ENCODE data around the gene SLC25A30.
"Not testable (repeated sequence)": the region's sequence is repeated elsewhere in the genome, so short reads cannot be mapped to it uniquely, and the experiment has no call there.

Gene SLC25A30

DNA sequence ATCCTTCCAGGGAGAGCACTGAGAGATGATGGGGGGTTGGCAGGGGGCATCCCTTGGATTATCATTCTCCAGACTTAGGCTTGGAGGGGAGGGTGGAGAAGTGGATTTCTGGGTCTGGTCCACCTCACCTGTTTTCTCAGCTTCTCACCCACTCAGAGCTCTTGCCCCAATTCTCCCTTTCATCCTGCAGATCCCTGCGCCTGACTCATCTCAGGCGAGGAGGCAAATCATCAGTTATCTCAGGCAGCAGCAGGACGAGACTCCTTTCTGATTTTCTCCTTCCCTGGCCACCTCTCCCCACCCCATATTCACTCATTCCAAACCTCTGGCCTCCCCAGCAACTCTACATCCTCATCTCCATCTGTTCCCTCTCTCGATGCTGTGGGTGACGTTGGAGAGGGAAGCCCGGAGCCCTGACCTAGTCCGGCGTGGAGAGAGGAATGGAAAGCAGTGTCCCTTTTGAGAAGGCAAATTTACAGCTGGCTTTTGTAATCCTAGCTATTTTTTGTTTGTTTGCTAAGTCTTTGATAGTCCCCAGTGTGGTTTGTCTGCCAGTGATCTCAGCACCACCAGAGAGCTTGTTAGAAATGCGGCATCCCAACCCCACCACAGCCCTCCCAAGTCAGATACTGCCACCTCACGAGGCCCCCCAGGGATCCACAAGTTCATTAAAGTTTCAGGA lies 53.2 kb downstream of the SLC25A30 start:
- DNase-seq, result no peak

DNA sequence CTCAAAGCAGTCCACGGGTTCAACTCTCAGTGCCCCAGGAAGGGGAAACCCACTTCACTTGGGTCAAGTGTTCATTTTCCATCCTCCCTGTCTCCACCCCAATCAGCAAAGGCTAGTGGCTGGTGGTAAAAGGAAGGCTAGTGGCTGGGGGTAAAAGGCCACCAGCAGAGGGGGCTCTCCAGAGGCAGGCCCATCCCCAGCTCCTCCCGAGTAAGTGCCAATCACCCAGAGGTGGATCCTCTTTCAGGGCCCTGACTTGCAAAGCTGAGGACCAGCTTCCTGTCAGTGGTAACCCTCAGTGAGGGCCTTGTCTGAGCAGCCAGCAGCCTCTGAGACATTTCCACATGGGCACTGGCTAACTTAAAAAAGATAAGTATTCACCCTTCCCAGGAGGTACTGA lies 55.2 kb downstream of the SLC25A30 start:
- DNase-seq, result no peak

DNA sequence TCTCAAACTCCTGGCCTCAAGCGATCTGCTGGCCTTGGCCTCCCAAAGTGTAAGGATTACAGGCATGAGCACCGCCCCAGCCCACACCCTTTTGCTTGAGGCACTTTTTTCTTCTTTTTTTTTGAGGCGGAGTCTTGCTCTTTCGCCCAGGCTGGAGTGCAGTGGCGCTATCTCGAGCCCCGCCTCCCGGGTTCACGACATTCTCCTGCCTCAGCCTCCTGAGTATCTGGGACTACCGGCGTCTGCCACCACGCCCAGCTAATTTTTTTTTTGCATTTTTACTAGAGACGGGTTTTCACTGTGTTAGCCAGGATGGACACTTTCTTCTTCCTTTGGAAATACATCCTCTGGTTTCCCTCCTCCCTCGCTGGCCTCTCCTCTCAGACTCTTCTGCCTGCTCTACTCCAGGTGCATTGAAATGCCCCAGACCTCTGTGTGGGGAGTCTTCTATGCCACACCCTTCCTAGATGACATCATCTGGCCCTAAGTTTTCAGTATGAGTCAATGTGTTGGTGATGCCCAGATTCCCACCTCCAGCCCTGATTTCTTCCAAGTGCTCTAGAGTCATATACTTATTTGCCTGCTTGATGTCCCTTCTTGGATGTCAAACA lies 56.5 kb downstream of the SLC25A30 start:
- DNase-seq, result no peak

DNA sequence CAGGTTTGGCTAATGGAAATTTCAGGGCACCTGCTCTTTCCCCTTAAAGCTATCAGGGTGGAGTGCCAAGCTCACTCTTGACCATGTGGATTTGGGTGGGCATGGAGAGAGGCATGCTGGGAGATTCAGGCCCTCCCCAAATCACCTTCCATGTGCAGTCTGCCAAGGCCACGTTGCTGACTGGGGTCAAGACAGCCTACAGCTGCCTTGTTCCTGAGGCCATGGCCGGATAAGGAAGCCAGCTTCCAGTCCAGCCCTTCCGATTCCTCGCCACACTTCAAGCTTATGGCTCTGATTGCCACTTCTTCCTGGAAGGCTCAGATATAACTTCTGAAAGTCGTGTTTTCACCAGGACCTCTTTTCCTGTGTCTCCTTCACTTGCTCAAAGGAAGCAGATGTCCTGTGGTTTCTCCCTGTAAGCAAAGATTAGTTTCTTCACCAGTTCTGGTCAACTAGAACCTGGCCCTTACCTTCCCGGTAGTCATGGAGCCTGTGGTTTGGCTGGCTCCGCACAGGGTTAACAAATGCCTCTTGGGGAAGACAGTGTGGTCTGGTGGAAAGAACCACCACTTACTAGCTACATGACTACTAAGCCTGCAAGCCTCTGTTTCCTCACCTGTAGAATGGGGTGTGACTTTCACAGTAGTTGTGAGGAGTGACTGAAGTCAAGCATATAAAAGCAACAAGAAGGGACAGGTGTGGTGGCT lies 61.1 kb downstream of the SLC25A30 start:
- DNase-seq, result no peak

DNA sequence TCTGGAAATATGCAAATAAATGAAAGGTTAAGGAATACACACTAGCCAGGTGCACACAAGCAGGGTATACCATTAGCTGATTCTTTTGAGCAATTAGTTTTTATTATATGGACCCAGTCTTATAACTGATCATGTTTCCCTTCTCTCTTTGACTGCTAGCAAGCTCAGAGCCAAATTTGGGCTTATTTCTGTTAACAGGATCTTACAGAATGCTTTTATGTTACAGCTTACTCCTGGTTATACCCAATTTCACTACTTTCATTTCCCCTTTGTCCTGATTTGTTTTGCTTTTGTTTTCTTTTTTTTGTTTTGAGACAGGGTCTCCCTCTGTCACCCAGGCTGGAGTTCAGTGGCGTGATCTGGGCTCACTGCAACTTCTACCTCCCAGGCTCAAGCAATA lies 64.3 kb downstream of the SLC25A30 start:
- no peak for DNase-seq

DNA sequence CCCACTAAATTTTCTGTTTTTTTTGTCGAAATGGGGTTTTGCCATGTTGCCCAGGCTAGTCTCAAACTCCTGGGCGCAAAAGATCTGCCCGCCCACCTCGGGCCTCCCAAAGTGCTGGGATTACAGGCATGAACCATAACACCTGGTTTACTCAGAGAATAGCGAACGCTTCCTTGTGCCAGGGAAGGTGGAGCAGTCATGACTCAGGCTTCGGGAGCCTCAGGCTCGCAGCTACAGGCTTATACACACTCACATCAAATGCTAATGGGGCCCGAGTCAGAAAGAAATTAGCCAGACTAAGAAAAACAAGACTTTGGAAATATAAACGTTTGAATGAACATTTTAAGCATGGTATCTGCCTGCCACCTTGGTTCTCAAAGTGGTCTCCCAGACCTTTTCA lies 66.1 kb downstream of the SLC25A30 start:
- no peak for DNase-seq

DNA sequence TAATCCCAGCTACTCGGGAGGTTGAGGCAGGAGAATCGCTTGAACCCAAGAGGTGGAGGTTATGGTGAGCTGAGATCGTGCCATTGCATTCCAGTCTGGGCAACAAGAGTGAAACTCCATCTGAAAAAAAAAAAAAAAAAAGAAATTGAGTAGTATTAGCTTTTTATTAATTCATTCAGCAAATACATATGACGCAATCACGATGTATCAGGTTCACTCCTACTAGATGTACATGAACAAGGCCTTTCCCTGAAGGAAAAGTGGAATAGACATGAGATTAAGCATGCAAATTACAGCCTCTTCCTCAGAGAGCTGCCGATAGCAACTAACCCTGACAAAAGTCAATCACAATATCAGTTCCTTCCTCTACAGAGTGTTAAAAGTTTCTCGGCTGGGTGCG lies 68.0 kb downstream of the SLC25A30 start:
- no peak for DNase-seq

DNA sequence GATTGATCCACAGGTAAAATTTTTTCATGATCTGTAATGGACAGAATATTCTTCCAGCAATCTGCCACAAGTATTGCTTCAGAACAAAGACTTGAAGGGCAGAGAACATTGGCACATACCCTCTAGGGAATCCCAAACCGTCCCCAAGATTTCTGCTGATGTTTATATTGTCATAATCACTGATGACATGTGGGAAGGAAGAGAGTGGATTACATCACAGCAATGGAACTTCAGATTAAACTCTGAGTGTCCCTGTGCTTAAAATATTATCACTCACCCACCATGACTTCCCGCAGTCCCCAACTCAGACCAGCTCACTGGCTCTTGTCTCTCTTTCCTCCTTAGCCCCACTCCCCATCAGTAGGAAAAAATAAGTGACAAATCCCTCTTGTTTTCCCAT lies 68.7 kb downstream of the SLC25A30 start:
- DNase-seq, result no peak

DNA sequence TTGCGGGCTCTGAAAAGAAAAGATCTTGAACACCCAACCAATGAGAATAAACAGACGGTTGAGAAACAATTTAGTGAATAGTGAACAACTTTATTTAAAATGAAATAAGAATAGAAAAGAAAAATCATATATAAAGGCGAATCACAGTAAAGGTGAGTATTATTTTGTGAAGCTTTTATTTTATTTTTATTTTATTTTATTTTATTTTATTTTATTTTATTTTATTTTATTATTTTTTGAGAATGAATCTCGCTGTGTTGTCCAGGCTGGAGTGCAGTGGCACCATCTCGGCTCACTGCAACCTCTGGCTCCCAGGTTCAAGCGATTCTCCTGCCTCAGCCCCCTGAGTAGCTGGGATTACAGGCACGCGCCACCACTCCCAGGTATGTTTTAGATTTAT lies 74.1 kb downstream of the SLC25A30 start:
- DNase-seq, result not testable (repeated sequence)

Measured in effector CD4-positive, alpha-beta T cell (primary cell).